GM15510 (cell line): ENCODE data around the gene SPTB.

Experiments
- POLR2A ChIP-seq: IDR thresholded peaks from 3 replicates; pipeline ENCODE4 v1.6.1; 2011; ENCODE audit warnings: borderline replicate concordance; ENCODE audit not compliant: insufficient read length; ENCODE audit errors: extremely low read depth

SPTB gene

GRCh38 chr14:64696355-64696857 lies 183.3 kb downstream of the SPTB start:
- no peak for TF ChIP-seq POLR2A
